Measurements from ENCODE around the gene ZNF221. TPM values are rescaled to one million over a fixed set of nuclear protein-coding genes. Genes with fewer than 3 reads are reported as not detected.

The ZNF221 gene
- 0.49 to 1.4 TPM (median 0.67 TPM) in 5 replicates for total RNA-seq (2022; extraction: Qiagen RNA extraction; ENCODE audit: low read depth)

GRCh38 chr19:43950834-43951645 is at the start of gene ZNF221:
TSS of gene ZNF221 (plus strand) at chr19:43951228. CDS start at chr19:43962727, 11,499 bp downstream.

GRCh38 chr19:43934985-43935708 is 15.9 kb upstream of the ZNF221 start, which contains the start of gene ZNF45:
TSS of gene ZNF45 (minus strand) at chr19:43935282. CDS start at chr19:43922185, 13,097 bp downstream.

GRCh38 chr19:43983912-43984686 is 33.1 kb downstream of the ZNF221 start, which contains the start of gene ZNF155:
TSS of gene ZNF155 (plus strand) at chr19:43984188. CDS start at chr19:43988544, 4,356 bp downstream.

GRCh38 chr19:44002566-44003460 is 51.8 kb downstream of the ZNF221 start, which contains the start of gene ZNF230:
TSS of gene ZNF230 (plus strand) at chr19:44002957. CDS start at chr19:44007079, 4,122 bp downstream.

Other genes starting within 250 kb of the ZNF221 start
- not detected in 5 replicates for gene IRGC, start 235.2 kb upstream of the ZNF221 start, total RNA-seq (2022; extraction: Qiagen RNA extraction; ENCODE audit: low read depth)
- 45.3 to 77.8 TPM (median 63.7 TPM) in 5 replicates for gene SMG9, start 196.3 kb upstream of the ZNF221 start, total RNA-seq (2022; extraction: Qiagen RNA extraction; ENCODE audit: low read depth)
- 53.4 to 63.0 TPM (median 58.9 TPM) in 5 replicates for gene KCNN4, start 170.3 kb upstream of the ZNF221 start, total RNA-seq (2022; extraction: Qiagen RNA extraction; ENCODE audit: low read depth)
- gene LYPD5, start 148.8 kb upstream of the ZNF221 start, total RNA-seq (2022; extraction: Qiagen RNA extraction; ENCODE audit: low read depth) = 0.17 to 0.31 TPM (median 0.22 TPM) in 5 replicates
- 4.6 to 6.6 TPM (median 5.0 TPM) in 5 replicates for gene ZNF283, start 123.9 kb upstream of the ZNF221 start, total RNA-seq (2022; extraction: Qiagen RNA extraction; ENCODE audit: low read depth)
- 0.12 to 0.48 TPM (median 0.30 TPM) in 5 replicates for gene ZNF404, start 67.3 kb upstream of the ZNF221 start, total RNA-seq (2022; extraction: Qiagen RNA extraction; ENCODE audit: low read depth)
- 9.6 to 13.0 TPM (median 11.3 TPM) in 5 replicates for gene ZNF45, start 15.9 kb upstream of the ZNF221 start, total RNA-seq (2022; extraction: Qiagen RNA extraction; ENCODE audit: low read depth)
- gene ZNF155, start 33.0 kb downstream of the ZNF221 start, total RNA-seq (2022; extraction: Qiagen RNA extraction; ENCODE audit: low read depth) = 2.4 to 3.5 TPM (median 3.1 TPM) in 5 replicates
- gene ZNF230, start 51.7 kb downstream of the ZNF221 start, total RNA-seq (2022; extraction: Qiagen RNA extraction; ENCODE audit: low read depth) = 2.4 to 3.6 TPM (median 3.1 TPM) in 5 replicates
- gene ZNF222, start 74.2 kb downstream of the ZNF221 start, total RNA-seq (2022; extraction: Qiagen RNA extraction; ENCODE audit: low read depth) = 3.5 to 4.7 TPM (median 4.0 TPM) in 5 replicates
- 1.9 to 3.3 TPM (median 2.5 TPM) in 5 replicates for gene ZNF223, start 100.8 kb downstream of the ZNF221 start, total RNA-seq (2022; extraction: Qiagen RNA extraction; ENCODE audit: low read depth)
- gene ZNF284, start 120.9 kb downstream of the ZNF221 start, total RNA-seq (2022; extraction: Qiagen RNA extraction; ENCODE audit: low read depth) = 0.34 to 0.71 TPM (median 0.57 TPM) in 5 replicates
- 10.1 to 16.3 TPM (median 11.4 TPM) in 5 replicates for gene ZNF224, start 143.1 kb downstream of the ZNF221 start, total RNA-seq (2022; extraction: Qiagen RNA extraction; ENCODE audit: low read depth)
- 2.8 to 3.4 TPM (median 3.1 TPM) in 5 replicates for gene ZNF225, start 162.2 kb downstream of the ZNF221 start, total RNA-seq (2022; extraction: Qiagen RNA extraction; ENCODE audit: low read depth)
- gene ZNF234, start 190.3 kb downstream of the ZNF221 start, total RNA-seq (2022; extraction: Qiagen RNA extraction; ENCODE audit: low read depth) = 1.8 to 3.3 TPM (median 2.7 TPM) in 5 replicates
- gene ZNF226, start 213.9 kb downstream of the ZNF221 start, total RNA-seq (2022; extraction: Qiagen RNA extraction; ENCODE audit: low read depth) = 18.2 to 24.9 TPM (median 21.5 TPM) in 5 replicates